Right ventricle myocardium inferior (tissue), 1 donor: ENCODE results near the gene FBXO8. TPM values are rescaled to one million over a fixed set of nuclear protein-coding genes. Genes with fewer than 3 reads are reported as not detected.

Source experiments
- ATAC-seq: fragments of 200-7000 bp; cut with Tn5 transposase; one replicate; pipeline ENCODE4 v1.9.1; 2020; ENCODE audit warnings: mild to moderate bottlenecking, moderate library complexity
- DNase-seq: peaks from one replicate; pipeline ENCODE4 v3.0.0; 2021; ENCODE audit errors: missing footprints
- intact Hi-C: fragments of 100-400 bp; cut with DNase I; formaldehyde crosslinking; loops from one replicate; pipeline ENCODE4 v1.11.0; 2022
- total RNA-seq: library from RNA; stranded (reverse); fragmentation: NEBNext Ultra II Directional; extraction: Animal tissue kit (Norgen Biotek cat#: 25700); gene quantifications from one replicate; pipeline ENCODE4 v1.2.1, GENCODE V29; 2021
- donor health status: DM: no; HTN: yes; CAD: no; lungs with severe emphysema.

Gene FBXO8
- total RNA-seq, 1 donor from 2014 or later, result 25.9 TPM

GRCh38 chr4:174190832-174191500, 92.5 kb downstream of the FBXO8 start:
- no peak for DNase-seq
- intact Hi-C loops, result no loop called here
- no peak for ATAC-seq

- ATAC-seq (no peak), DNase-seq (no peak)
- intact Hi-C loops, result no loop called here
These were observed 94.0 kb downstream of the FBXO8 start for GRCh38 chr4:174189392-174190015.

Other genes starting within 250 kb of the FBXO8 start
- gene CEP44, start 244 bp upstream of the FBXO8 start, total RNA-seq, result 9.3 TPM
- 1.1 TPM for gene HPGD, start 238.8 kb upstream of the FBXO8 start, total RNA-seq